A549 (cell line): Measurements from ENCODE around the gene EPS8L1. TPM values are rescaled to one million over a fixed set of nuclear protein-coding genes. Genes with fewer than 3 reads are reported as not detected.

ENCODE experiments used
- ATAC-seq, 2 experiments: fragments of 200-7000 bp in 1 of 2; fragments of >200 bp in 1 of 2; cut with Nextera tagmentation in 1 of 2; cut with Tn5 transposase in 1 of 2; 3 replicates each; pipeline versions ENCODE4 v1.8.0 to v1.9.1; 2018 to 2020; ENCODE audit warnings: mild to moderate bottlenecking in 1 of 2, moderate library complexity in 1 of 2
- CTCF ChIA-PET: fragments of 300-600 bp; sonication (Branson Sonifier 250); formaldehyde crosslinking; extraction: SDS; loops from one replicate; lab custom pipeline; 2021; ENCODE audit warnings: antibody characterized with exemption, inconsistent platforms; lab: Yijun Ruan, JAX
- POLR2A ChIA-PET: fragments of 350-600 bp; formaldehyde crosslinking; extraction: SDS; loops from one replicate; lab custom pipeline; 2021; ENCODE audit warnings: antibody characterized with exemption, inconsistent platforms; lab: Yijun Ruan, JAX
- DNase-seq, 2 experiments: peaks; one replicate each; pipeline versions ENCODE4 v3.0.0 to v3.0.0-alpha.2; 2011 to 2016; ENCODE audit warnings: low read depth in 1 of 2, low spot score in 1 of 2
- FAIRE-seq: peaks from 2 replicates; lab custom pipeline; 2011; peaks lifted over from hg19 to GRCh38; lab: Jason Lieb, UNC
- H3K27ac ChIP-seq, 2 experiments: fragments of >200 bp; sonication (Bioruptor Twin); formaldehyde crosslinking; 3 replicates each; pipeline ENCODE4 v1.5.1; 2016 to 2017
- H3K4me1 ChIP-seq: fragments of >200 bp; sonication (Bioruptor Twin); formaldehyde crosslinking; 3 replicates; pipeline ENCODE4 v1.6.1; 2016
- H3K4me2 ChIP-seq: fragments of >200 bp; sonication (Bioruptor Twin); formaldehyde crosslinking; 3 replicates; pipeline ENCODE4 v1.6.1; 2016
- H3K4me3 ChIP-seq: fragments of >200 bp; sonication (Bioruptor Twin); formaldehyde crosslinking; 3 replicates; pipeline ENCODE4 v1.5.1; 2016
- H3K9me3 ChIP-seq: fragments of >200 bp; sonication (Bioruptor Twin); formaldehyde crosslinking; 3 replicates; pipeline ENCODE4 v1.6.1; 2016
- BCL3 ChIP-seq: fragments of >200 bp; sonication (Bioruptor Twin); formaldehyde crosslinking; IDR thresholded peaks from 3 replicates; pipeline ENCODE4 v1.6.1; 2016
- CBX2 ChIP-seq: fragments of 200-600 bp; sonication (generic); IDR thresholded peaks from 2 replicates; pipeline ENCODE4 v1.6.1; 2016; ENCODE audit warnings: low read depth, mild to moderate bottlenecking, borderline replicate concordance
- CBX8 ChIP-seq: fragments of 200-600 bp; sonication (generic); IDR thresholded peaks from 2 replicates; pipeline ENCODE4 v1.6.1; 2016
- CEBPB ChIP-seq, 2 experiments: fragments of >200 bp in 1 of 2; sonication (Bioruptor Twin) in 1 of 2; formaldehyde crosslinking in 1 of 2; IDR thresholded peaks; 2 replicates each; pipeline ENCODE4 v1.6.1; 2012 to 2016
- CHD4 ChIP-seq: fragments of 200-600 bp; sonication (generic); IDR thresholded peaks from 2 replicates; pipeline ENCODE4 v1.6.1; 2016; ENCODE audit warnings: antibody characterized with exemption, mild to moderate bottlenecking, borderline replicate concordance
- E2F6 ChIP-seq: IDR thresholded peaks from 2 replicates; pipeline ENCODE4 v1.6.1; 2012; ENCODE audit warnings: low read depth, borderline replicate concordance
- EHF ChIP-seq: fragments of 250-450 bp; sonication (Bioruptor Pico); IDR thresholded peaks from 2 replicates; pipeline ENCODE4 v1.5.0; 2020; ENCODE audit warnings: mild to moderate bottlenecking
- EHMT2 ChIP-seq: fragments of 200-600 bp; sonication (generic); IDR thresholded peaks from 2 replicates; pipeline ENCODE4 v1.6.1; 2016; ENCODE audit warnings: antibody characterized with exemption, low read depth, mild to moderate bottlenecking, moderate library complexity
- ELK1 ChIP-seq: fragments of 150-350 bp; IDR thresholded peaks from 2 replicates; pipeline ENCODE4 v1.6.1; 2014; ENCODE audit warnings: low read depth, mild to moderate bottlenecking, low read length
- EP300 ChIP-seq, 2 experiments: fragments of >200 bp; sonication (Bioruptor Twin); formaldehyde crosslinking; IDR thresholded peaks; 2 replicates in 1 of 2; 3 replicates in 1 of 2; pipeline ENCODE4 v1.6.1; 2016 to 2017
- ESRRA ChIP-seq: fragments of 150-350 bp; IDR thresholded peaks from 2 replicates; pipeline ENCODE4 v1.6.1; 2014; ENCODE audit warnings: mild to moderate bottlenecking, low read length, borderline replicate concordance
- FOSB ChIP-seq: fragments of 250-450 bp; sonication (Bioruptor Pico); IDR thresholded peaks from 2 replicates; pipeline ENCODE4 v1.5.0; 2020; ENCODE audit warnings: mild to moderate bottlenecking, moderate library complexity
- GATA3 ChIP-seq: IDR thresholded peaks from 2 replicates; pipeline ENCODE4 v1.6.1; 2012; ENCODE audit warnings: borderline replicate concordance
- HDAC2 ChIP-seq: fragments of 200-600 bp; sonication (generic); IDR thresholded peaks from 2 replicates; pipeline ENCODE4 v1.6.1; 2016
- HMGXB4 ChIP-seq: fragments of 250-450 bp; sonication (Bioruptor Pico); IDR thresholded peaks from 2 replicates; pipeline ENCODE4 v1.5.0; 2021; ENCODE audit warnings: mild to moderate bottlenecking, moderate library complexity, borderline replicate concordance
- HOXB13 ChIP-seq: fragments of 250-450 bp; sonication (Bioruptor Pico); IDR thresholded peaks from 2 replicates; pipeline ENCODE4 v1.5.0; 2020; ENCODE audit warnings: low read depth, mild to moderate bottlenecking, moderate library complexity
- JUNB ChIP-seq: fragments of >200 bp; sonication (Bioruptor Twin); formaldehyde crosslinking; IDR thresholded peaks from 2 replicates; pipeline ENCODE4 v1.6.1; 2016
- KDM1A ChIP-seq: fragments of 200-600 bp; sonication (generic); IDR thresholded peaks from 2 replicates; pipeline ENCODE4 v1.6.1; 2016; ENCODE audit warnings: low read depth, mild to moderate bottlenecking
- KDM5A ChIP-seq: fragments of 200-600 bp; sonication (generic); IDR thresholded peaks from 2 replicates; pipeline ENCODE4 v1.6.1; 2016; ENCODE audit warnings: antibody characterized with exemption, mild to moderate bottlenecking
- MAX ChIP-seq: IDR thresholded peaks from 2 replicates; pipeline ENCODE4 v1.6.1; 2012
- MAZ ChIP-seq: fragments of 150-350 bp; IDR thresholded peaks from 2 replicates; pipeline ENCODE4 v1.6.1; 2014; ENCODE audit warnings: antibody characterized with exemption, low read depth, low read length, borderline replicate concordance
- MYC ChIP-seq: IDR thresholded peaks from 2 replicates; pipeline ENCODE4 v1.6.1; 2012; ENCODE audit warnings: mild to moderate bottlenecking, inconsistent platforms, low read length, improper control_type of control experiment, borderline replicate concordance
- REST ChIP-seq: fragments of 200-600 bp; sonication (generic); IDR thresholded peaks from 2 replicates; pipeline ENCODE4 v1.6.1; 2016; ENCODE audit warnings: antibody characterized with exemption, mild to moderate bottlenecking, moderate library complexity
- RFX5 ChIP-seq: fragments of 450-650 bp; IDR thresholded peaks from 2 replicates; pipeline ENCODE4 v1.7.1; 2014; ENCODE audit warnings: antibody characterized with exemption, mild to moderate bottlenecking, moderate library complexity
- USF2 ChIP-seq: fragments of 450-650 bp; IDR thresholded peaks from 2 replicates; pipeline ENCODE4 v1.6.1; 2014; ENCODE audit warnings: antibody characterized with exemption
- ZFP36 ChIP-seq: fragments of 450-650 bp; IDR thresholded peaks from 2 replicates; pipeline ENCODE4 v1.6.1; 2014; ENCODE audit warnings: borderline replicate concordance; ENCODE audit not compliant: partially characterized antibody
- WGBS: methylation state at CpG from one replicate; pipeline ENCODE4 v1.1.6; 2017; ENCODE audit errors: missing lambda C conversion rate; 5-methylcytosine and 5-hydroxymethylcytosine counted together
- polyA plus RNA-seq, 4 experiments: library from polyadenylated mRNA; depleted of rRNA in 3 of 4; stranded (reverse); fragments of >200 nt; fragmentation: RNase III in 1 of 4; extraction: RNeasy Plus Mini Kit Qiagen cat#74134 plus additional on column Dnase treatment in 1 of 4; gene quantifications; 2 replicates in 3 of 4; 3 replicates in 1 of 4; pipeline ENCODE4 v1.2.3, GENCODE V29; 2011 to 2017

EPS8L1 gene
- polyA plus RNA-seq, 2 of the 4 experiments (the other 2 are of a cell fraction), result 3.7 to 3.8 TPM

GRCh38 chr19:55041627-55042343, 33.9 kb upstream of the EPS8L1 start:
- no peak for FAIRE-seq
- Histone ChIP-seq H3K9me3 (no peaks in the 10 kb centered on the region), H3K4me2 (no peak overlapping the region), H3K4me1 (no peaks in the 10 kb centered on the region), H3K27ac (no peak overlapping the region), H3K4me3 (no peak overlapping the region)
- POLR2A ChIA-PET, result interaction anchor here (0.6 kb wide), 1 partner anchor 22 kb away, joined by 3 read pairs; no protein-coding TSS in a partner anchor
- no peak for ATAC-seq
- 92% methylated on average over 30 of the region's 30 CpGs for WGBS
- TF ChIP-seq KDM5A, result no peak
- no peak for TF ChIP-seq EHMT2
- TF ChIP-seq CEBPB (IDR thresholded peaks at IDR 0.05), result no peak
- no peak for TF ChIP-seq RFX5
- TF ChIP-seq GATA3, result no peak
- no peak for TF ChIP-seq CBX8
- no peak for TF ChIP-seq KDM1A
- TF ChIP-seq BCL3, result no peak
- no peak for TF ChIP-seq JUNB
- no peak for TF ChIP-seq ZFP36
- no peak for TF ChIP-seq CBX2
- TF ChIP-seq REST, result no peak
- no peak for TF ChIP-seq MAZ
- TF ChIP-seq HOXB13 (CRISPR knock-in tag), result no peak
- TF ChIP-seq MYC, result no peak
- DNase-seq, result no peak
- CTCF ChIA-PET, result no interaction called here

- no peaks in the 10 kb centered on the region for H3K4me1 ChIP-seq
- no peak for DNase-seq
- no peak for ATAC-seq
- no peak overlapping the region for H3K4me2 ChIP-seq
- 95% methylated on average over 9 of the region's 9 CpGs for WGBS
- no peaks in the 10 kb centered on the region for H3K9me3 ChIP-seq
- H3K27ac ChIP-seq, result no peak overlapping the region
- no peak overlapping the region for H3K4me3 ChIP-seq
- CTCF ChIA-PET, result no interaction called here
- POLR2A ChIA-PET, result interaction anchor here (0.6 kb wide), 1 partner anchor 21 kb away, joined by 3 read pairs; no protein-coding TSS in a partner anchor
- FAIRE-seq, result no peak
- TF ChIP-seq USF2 (no peak), CHD4 (no peak), E2F6 (no peak), EHMT2 (no peak), EHF (no peak), EP300 (IDR thresholded peaks at IDR 0.05) (no peak), HDAC2 (no peak), MAX (no peak), BCL3 (no peak), FOSB (no peak), ESRRA (no peak), CBX8 (no peak), HMGXB4 (no peak), GATA3 (no peak), ELK1 (no peak)
Observed at GRCh38 chr19:55042344-55042678, 33.4 kb upstream of the EPS8L1 start.
